ENCODE measurements around the gene HMGA1.
"Not testable (repeated sequence)": the region's sequence is repeated elsewhere in the genome, so short reads cannot be mapped to it uniquely, and the experiment has no call there.

HMGA1 gene

GRCh38 chr6:34269132-34269531, 32.5 kb downstream of the HMGA1 start:
- FAIRE-seq = not testable (repeated sequence)

GRCh38 chr6:34269658-34270341, 33.1 kb downstream of the HMGA1 start:
- not testable (repeated sequence) for FAIRE-seq

- no peak for FAIRE-seq
Observed at GRCh38 chr6:34272013-34272926, 35.6 kb downstream of the HMGA1 start.

- FAIRE-seq = no peak
Observed at GRCh38 chr6:34273242-34273805, 36.7 kb downstream of the HMGA1 start.

GRCh38 chr6:34274129-34274528, 37.5 kb downstream of the HMGA1 start:
- no peak for FAIRE-seq

- FAIRE-seq = no peak
Observed at GRCh38 chr6:34275128-34275804, 38.6 kb downstream of the HMGA1 start.

GRCh38 chr6:34276191-34276590, 39.5 kb downstream of the HMGA1 start:
- FAIRE-seq = no peak

- FAIRE-seq = no peak
Observed at GRCh38 chr6:34276881-34277762, 40.4 kb downstream of the HMGA1 start.

GRCh38 chr6:34277763-34278112, 41.1 kb downstream of the HMGA1 start:
- no peak for FAIRE-seq

- FAIRE-seq = no peak
Observed at GRCh38 chr6:34278833-34279232, 42.2 kb downstream of the HMGA1 start.

GRCh38 chr6:34280216-34280615, 43.5 kb downstream of the HMGA1 start:
- no peak for FAIRE-seq

GRCh38 chr6:34281702-34282334, 45.1 kb downstream of the HMGA1 start:
- no peak for FAIRE-seq

GRCh38 chr6:34284563-34285447, 48.1 kb downstream of the HMGA1 start:
- no peak for FAIRE-seq

- no peak for FAIRE-seq
Observed at GRCh38 chr6:34285448-34286164, 48.9 kb downstream of the HMGA1 start.

- no peak for FAIRE-seq
Observed at GRCh38 chr6:34288581-34288980, 51.9 kb downstream of the HMGA1 start.

GRCh38 chr6:34289137-34289536, 52.5 kb downstream of the HMGA1 start:
- no peak for FAIRE-seq

GRCh38 chr6:34292954-34293353, 56.3 kb downstream of the HMGA1 start:
- FAIRE-seq = no peak

- no peak for FAIRE-seq
Observed at GRCh38 chr6:34295721-34296120, 59.0 kb downstream of the HMGA1 start.
